ENCODE data around the gene PPFIBP1.
"Not testable (repeated sequence)": the region's sequence is repeated elsewhere in the genome, so short reads cannot be mapped to it uniquely, and the experiment has no call there.

The PPFIBP1 gene

GRCh38 chr12:27642361-27642760 lies 118.4 kb downstream of the PPFIBP1 start:
- DNase-seq (ENCODE audit: low read depth); H3K4me3 ChIP-seq (ENCODE audit: low read depth, low read length): not testable (repeated sequence)

DNA sequence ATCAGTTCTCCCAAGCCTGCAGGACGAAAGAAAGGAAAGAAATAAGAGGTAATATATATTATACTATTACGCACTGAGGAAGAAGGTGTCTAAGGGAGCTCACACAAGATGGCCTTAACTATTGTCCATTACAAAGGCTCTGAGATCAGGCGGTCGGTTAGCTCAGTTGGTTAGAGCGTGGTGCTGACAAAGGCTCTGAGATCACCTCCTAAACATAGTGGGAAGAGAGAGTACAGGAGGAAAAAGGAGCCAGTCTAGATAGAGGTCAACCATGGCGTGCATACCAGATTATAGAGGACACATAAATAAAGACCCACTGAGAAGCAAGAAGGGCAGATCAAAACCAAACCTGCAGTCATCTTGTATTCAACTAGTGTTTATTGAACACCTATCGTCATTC lies 118.9 kb downstream of the PPFIBP1 start:
- not testable (repeated sequence) for DNase-seq (ENCODE audit: low read depth)

DNA sequence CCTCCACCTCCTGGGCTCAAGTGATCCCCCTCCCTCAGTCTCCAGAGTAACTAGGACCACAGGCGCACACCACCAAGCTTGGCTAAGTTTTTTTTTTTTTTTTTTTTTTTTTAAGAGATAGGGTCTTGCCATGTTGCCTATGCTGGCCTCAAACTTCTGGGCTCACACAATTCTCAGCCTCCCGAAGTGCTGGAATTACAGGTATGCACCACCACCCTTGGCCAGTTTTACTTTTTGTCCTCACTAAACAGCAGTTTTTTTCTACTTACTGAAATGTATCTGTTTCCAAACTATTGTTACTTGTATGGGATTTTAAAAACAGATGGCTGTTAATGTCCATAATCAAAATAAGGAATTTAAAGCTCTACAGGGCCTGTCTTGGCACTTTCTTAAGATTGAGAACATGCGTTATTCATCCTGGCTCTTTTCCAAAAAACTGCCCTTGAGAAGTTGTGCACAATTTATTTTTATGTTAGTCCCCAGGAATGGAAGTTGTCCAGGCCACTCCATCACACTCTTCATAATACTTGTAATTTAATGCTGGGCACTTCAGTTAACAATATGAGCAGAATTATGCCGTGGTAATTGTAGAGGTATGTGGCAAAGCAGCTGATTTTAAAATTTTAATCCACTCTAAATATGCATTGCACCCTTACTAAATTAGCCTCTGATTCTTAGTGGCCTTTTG lies 120.3 kb downstream of the PPFIBP1 start:
- peak; percentile 63 for DNase-seq (ENCODE audit: low read depth)
- H3K4me3 ChIP-seq (ENCODE audit: low read depth, low read length) = no peak overlapping the region

More for the DNA sequence above, 118.9 kb downstream of the PPFIBP1 start:
- not testable (repeated sequence) for H3K4me3 ChIP-seq (ENCODE audit: low read depth, low read length)

DNA sequence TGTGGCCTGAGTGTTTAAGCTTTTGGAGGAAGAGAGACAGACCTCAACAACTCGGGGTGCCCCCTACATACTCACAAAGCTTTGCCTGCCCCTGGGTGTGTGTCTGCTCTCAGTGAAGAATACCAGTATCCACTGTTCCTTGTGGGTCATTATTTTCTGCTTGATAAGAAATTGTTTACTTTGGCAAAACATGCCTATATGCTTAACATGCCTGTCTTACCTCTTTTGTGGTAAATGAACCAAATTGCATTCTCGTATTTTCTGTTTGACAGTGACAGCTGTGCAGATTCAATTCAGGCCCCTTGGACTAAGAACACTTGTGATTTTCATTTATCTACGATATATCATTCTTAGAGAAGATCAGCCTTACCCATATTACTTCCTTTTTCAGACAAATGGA lies 121.7 kb downstream of the PPFIBP1 start:
- no peak overlapping the region for H3K4me3 ChIP-seq (ENCODE audit: low read depth, low read length)
- DNase-seq (ENCODE audit: low read depth) = peak; percentile 8

GRCh38 chr12:27646149-27646548 lies 122.1 kb downstream of the PPFIBP1 start:
- no peak overlapping the region for H3K4me3 ChIP-seq (ENCODE audit: low read depth, low read length)
- DNase-seq (ENCODE audit: low read depth) = no peak

GRCh38 chr12:27650011-27650410 lies 126.0 kb downstream of the PPFIBP1 start:
- no peak overlapping the region for H3K4me3 ChIP-seq (ENCODE audit: low read depth, low read length)
- no peak for DNase-seq (ENCODE audit: low read depth)

DNA sequence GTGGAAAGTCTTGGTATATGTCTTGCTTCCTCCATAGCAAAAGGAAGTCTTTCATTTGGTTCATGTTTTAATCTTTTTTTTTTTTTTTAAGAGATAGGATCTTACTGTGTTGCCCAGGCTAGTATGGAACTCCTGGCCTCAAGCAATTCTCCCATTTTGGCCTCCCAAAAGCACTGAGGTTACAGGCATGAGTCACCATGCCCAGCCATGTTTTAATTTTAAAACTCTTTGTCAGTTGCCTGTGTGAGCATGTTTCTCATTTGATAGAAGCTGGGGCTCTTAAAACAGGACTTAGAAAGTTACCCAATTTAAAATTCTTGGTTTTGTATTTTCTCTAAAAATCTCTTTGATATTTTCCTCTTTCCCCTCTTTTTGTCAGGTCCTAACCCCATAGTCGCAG lies 127.2 kb downstream of the PPFIBP1 start:
- no peak overlapping the region for H3K4me3 ChIP-seq (ENCODE audit: low read depth, low read length)
- no peak for DNase-seq (ENCODE audit: low read depth)

DNA sequence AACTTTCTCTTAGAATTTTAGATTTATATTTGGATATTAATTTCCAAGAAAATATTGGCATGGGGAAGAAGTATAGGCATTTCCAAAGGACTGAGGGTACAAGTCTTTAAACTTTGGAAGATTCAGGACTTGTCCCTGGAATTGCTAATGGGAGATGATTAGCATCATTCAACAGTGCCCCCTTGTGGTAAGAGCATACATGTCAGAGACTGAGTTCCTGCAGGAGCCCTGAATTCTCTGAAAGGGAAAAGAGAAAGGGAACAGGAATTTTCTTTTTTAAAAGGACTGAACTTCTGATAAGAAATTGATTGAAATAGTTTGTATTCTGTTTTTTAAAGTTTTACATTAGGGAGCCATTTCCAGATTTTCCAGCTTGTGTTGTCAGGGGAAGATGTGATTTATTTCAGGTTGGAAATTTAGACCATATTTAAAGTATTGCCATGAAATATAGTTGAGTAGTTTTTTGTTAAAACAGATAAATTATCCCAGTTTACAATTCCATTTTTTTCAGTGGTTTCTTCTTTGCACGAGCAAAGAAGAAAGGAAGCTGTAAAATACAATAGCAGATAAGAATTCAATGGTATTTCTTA lies 128.3 kb downstream of the PPFIBP1 start:
- DNase-seq (ENCODE audit: low read depth) = peak; percentile 48

GRCh38 chr12:27653661-27654060 lies 129.7 kb downstream of the PPFIBP1 start:
- no peak for DNase-seq (ENCODE audit: low read depth)

More for the DNA sequence above, 128.3 kb downstream of the PPFIBP1 start:
- H3K4me3 ChIP-seq (ENCODE audit: low read depth, low read length) = no peak overlapping the region

DNA sequence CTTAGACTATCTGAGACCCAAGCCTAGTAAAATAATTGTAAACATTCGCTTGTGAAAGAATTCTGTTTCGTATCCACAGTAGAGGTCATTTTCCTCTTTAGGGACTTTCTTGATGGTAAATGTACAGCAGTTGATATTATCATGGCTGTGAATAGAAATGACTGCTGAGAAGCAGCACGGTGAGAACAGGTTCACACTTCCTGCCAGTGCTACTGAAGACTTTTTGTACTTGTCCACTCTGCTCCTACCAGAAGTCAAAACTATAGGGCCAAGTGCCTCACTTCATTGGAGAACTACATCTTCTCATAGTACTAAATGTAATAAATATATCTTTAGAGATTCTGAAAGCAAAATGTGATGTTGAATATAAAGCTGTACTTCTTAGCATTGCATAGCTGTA lies 131.5 kb downstream of the PPFIBP1 start:
- not testable (repeated sequence) for H3K4me3 ChIP-seq (ENCODE audit: low read depth, low read length); DNase-seq (ENCODE audit: low read depth)

More at GRCh38 chr12:27653661-27654060, 129.7 kb downstream of the PPFIBP1 start:
- no peak overlapping the region for H3K4me3 ChIP-seq (ENCODE audit: low read depth, low read length)

- no peak for DNase-seq (ENCODE audit: low read depth)
- no peak overlapping the region for H3K4me3 ChIP-seq (ENCODE audit: low read depth, low read length)
Observed at GRCh38 chr12:27657296-27657695, 133.3 kb downstream of the PPFIBP1 start.

DNA sequence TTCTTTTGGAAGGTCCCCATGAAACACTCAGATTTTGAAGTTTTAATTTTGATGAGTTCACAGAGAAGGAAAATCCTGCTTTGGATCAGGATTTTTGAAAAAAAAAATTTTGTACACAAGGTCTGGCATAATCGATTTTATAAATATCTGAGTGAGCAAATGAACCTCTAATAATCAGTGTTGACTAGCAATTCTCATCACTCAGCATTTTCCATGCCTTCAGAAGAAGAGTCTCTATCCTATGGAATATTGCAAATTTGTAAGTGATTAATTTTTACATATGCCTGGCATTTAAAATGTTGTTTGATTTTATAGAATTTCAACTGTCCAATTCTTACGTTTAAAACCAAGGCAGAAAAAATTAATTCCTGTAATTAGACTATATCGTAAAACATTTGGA lies 141.7 kb downstream of the PPFIBP1 start:
- no peak for DNase-seq (ENCODE audit: low read depth)
- no peak overlapping the region for H3K4me3 ChIP-seq (ENCODE audit: low read depth, low read length)

- no peak for DNase-seq (ENCODE audit: low read depth)
- H3K4me3 ChIP-seq (ENCODE audit: low read depth, low read length) = no peak overlapping the region
Observed at GRCh38 chr12:27666510-27666909, 142.5 kb downstream of the PPFIBP1 start.

GRCh38 chr12:27667540-27667939 lies 143.5 kb downstream of the PPFIBP1 start:
- no peak overlapping the region for H3K4me3 ChIP-seq (ENCODE audit: low read depth, low read length)
- peak; percentile 68 for DNase-seq (ENCODE audit: low read depth)

DNA sequence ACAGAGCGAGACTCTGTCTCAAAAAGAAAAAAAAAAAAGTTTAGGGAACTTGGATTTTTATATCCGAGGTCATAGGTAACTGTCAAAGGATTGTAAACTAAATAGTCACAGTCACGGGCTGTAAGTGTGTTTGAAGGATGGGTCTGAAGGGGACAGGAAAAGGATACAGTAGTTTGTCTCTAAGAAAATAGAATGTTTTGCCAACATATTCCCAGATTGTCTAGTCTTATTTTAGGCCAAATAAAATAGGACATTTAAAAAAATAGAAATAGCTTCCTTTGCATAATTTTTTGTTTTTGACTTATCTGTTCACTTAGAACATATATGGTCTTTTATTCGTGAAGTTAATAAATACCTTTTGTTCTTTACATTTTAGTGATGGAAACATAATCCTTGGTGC lies 148.0 kb downstream of the PPFIBP1 start:
- DNase-seq (ENCODE audit: low read depth) = no peak
- no peak overlapping the region for H3K4me3 ChIP-seq (ENCODE audit: low read depth, low read length)

DNA sequence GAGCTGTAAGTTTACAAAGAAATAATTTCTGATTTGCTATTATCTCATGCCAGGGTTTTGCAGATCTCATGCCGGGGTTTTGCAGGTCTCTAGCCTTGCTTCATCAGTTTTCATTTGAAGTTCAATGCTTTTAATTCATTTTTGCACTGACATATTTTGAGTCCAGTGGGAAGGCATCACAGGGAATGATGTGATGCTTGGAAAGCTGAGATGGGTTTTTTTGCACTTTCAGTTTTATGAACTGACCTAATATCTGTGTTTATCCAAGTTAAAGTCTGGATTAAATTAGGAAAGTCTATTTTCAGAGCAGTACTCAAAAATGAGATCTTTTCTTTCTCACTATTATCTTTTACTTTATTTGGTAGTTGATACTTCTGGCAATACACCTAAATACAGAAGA lies 148.6 kb downstream of the PPFIBP1 start:
- DNase-seq (ENCODE audit: low read depth) = no peak
- no peak overlapping the region for H3K4me3 ChIP-seq (ENCODE audit: low read depth, low read length)

- H3K4me3 ChIP-seq (ENCODE audit: low read depth, low read length) = no peak overlapping the region
Observed at GRCh38 chr12:27673101-27673718, 149.2 kb downstream of the PPFIBP1 start.

GRCh38 chr12:27674989-27675388 lies 151.0 kb downstream of the PPFIBP1 start:
- H3K4me3 ChIP-seq (ENCODE audit: low read depth, low read length) = no peak overlapping the region
- DNase-seq (ENCODE audit: low read depth) = no peak

More at GRCh38 chr12:27673101-27673718, 149.2 kb downstream of the PPFIBP1 start:
- no peak for DNase-seq (ENCODE audit: low read depth)

GRCh38 chr12:27680619-27681018 lies 156.6 kb downstream of the PPFIBP1 start:
- no peak for DNase-seq (ENCODE audit: low read depth)
- H3K4me3 ChIP-seq (ENCODE audit: low read depth, low read length) = no peak overlapping the region

DNA sequence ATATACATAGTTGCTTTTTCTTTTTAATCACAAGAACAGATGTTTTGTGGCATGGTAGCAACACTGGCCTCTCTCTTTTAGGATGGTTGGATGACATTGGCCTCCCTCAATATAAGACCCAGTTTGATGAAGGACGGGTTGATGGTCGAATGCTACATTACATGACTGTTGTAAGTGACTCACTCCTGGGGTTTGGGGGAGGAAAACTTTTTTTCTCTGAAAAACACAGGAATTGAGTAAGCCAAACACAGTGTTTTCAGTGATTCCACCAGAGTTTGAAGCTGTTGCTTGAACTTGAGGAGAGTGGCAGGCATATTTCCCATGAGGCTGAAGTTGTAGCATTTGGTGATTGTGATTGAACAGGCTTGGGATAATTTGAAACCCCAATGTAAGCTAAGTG lies 158.5 kb downstream of the PPFIBP1 start:
- no peak overlapping the region for H3K4me3 ChIP-seq (ENCODE audit: low read depth, low read length)
- no peak for DNase-seq (ENCODE audit: low read depth)

GRCh38 chr12:27685274-27685673 lies 161.3 kb downstream of the PPFIBP1 start:
- H3K4me3 ChIP-seq (ENCODE audit: low read depth, low read length) = no peak overlapping the region
- DNase-seq (ENCODE audit: low read depth) = no peak
